Measurements from ENCODE around the gene RIMKLA. TPM values are rescaled to one million over a fixed set of nuclear protein-coding genes. Genes with fewer than 3 reads are reported as not detected.

RIMKLA gene
- total and polyA plus RNA-seq, 3 experiments from 2014 or later, result 0.24 to 2.0 (median 1.4) TPM

DNA sequence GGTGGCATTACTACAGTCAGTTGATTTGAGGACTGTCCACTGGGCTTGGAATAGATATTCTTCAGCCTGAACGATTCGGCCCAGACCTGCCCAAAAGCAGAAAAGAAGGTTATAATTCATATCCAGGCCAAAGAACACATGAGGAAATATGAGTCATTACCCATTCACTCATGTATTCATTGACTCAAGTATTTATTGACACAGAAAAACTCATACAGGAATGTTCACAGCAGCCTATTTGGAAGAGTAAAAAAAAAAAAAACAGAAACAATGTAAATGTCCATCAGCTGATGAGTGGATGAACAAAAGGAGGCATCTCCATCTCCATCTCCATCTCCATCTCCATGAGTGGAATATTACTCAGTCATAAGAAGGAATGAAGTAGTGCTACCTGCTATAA, 59.3 kb downstream of the RIMKLA start:
- Histone ChIP-seq H3K36me3 (ENCODE audit: insufficient read depth, low read length) (no peaks in the 10 kb centered on the region), H3K27ac (ENCODE audit: low read depth, low read length) (no peak overlapping the region), H3K27me3 (ENCODE audit: insufficient read depth, low read length, poor library complexity, severe bottlenecking) (no peaks in the 10 kb centered on the region), H3K9me3 (ENCODE audit: low read length) (no peaks in the 10 kb centered on the region), H3K4me1 (ENCODE audit: insufficient read depth, low read length) (no peaks in the 10 kb centered on the region), H3K4me3 (ENCODE audit: low read length) (no peak overlapping the region)
- no peaks in the 10 kb centered on the region for H3K9me3 Mint-ChIP-seq
- no peaks in the 10 kb centered on the region for H3K4me1 Mint-ChIP-seq
- H3K27me3 Mint-ChIP-seq, result peaks cover 3 to 13% of the 10 kb centered on the region in 2 donors
- no peak overlapping the region for H3K4me3 Mint-ChIP-seq
- DNase-seq, result no peak
- ChIA-PET CTCF (no interaction called here), POLR2A (no interaction called here)
- no peaks in the 10 kb centered on the region for H3K36me3 Mint-ChIP-seq
- H3K27ac Mint-ChIP-seq, result no peak overlapping the region

DNA sequence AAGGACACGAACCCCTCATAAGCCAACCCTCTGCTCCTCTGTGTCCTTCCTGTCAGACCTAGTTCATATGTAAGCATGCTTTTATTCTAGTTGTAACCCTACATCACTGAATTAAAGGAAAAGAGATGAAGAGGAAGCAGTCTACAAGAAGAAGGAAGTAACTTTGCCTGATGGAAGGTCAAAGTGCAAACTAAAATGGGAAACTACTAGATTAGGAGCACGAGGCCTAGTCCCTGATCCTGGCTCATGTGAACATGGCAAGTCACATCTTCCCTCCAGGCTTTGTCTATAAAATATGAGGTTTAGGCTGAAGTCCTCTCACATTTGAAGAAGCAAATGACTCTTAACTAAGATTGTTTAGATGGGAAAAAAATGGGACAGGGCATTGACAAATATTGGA, 62.1 kb downstream of the RIMKLA start:
- Mint-ChIP-seq H3K9me3 (no peaks in the 10 kb centered on the region), H3K27ac (no peak overlapping the region), H3K36me3 (no peaks in the 10 kb centered on the region), H3K4me1 (no peaks in the 10 kb centered on the region), H3K4me3 (no peak overlapping the region), H3K27me3 (peaks cover 3 to 8% of the 10 kb centered on the region in 2 donors)
- Histone ChIP-seq H3K27ac (ENCODE audit: low read depth, low read length) (no peak overlapping the region), H3K27me3 (ENCODE audit: insufficient read depth, low read length, poor library complexity, severe bottlenecking) (no peaks in the 10 kb centered on the region), H3K4me3 (ENCODE audit: low read length) (no peak overlapping the region), H3K9me3 (ENCODE audit: low read length) (no peaks in the 10 kb centered on the region), H3K4me1 (ENCODE audit: insufficient read depth, low read length) (no peaks in the 10 kb centered on the region), H3K36me3 (ENCODE audit: insufficient read depth, low read length) (no peaks in the 10 kb centered on the region)
- DNase-seq, result no peak
- CTCF ChIA-PET, result no interaction called here
- POLR2A ChIA-PET, result no interaction called here

GRCh38 chr1:42449256-42449655, 68.7 kb downstream of the RIMKLA start:
- H3K4me1 ChIP-seq (ENCODE audit: insufficient read depth, low read length), result no peaks in the 10 kb centered on the region
- H3K27me3 Mint-ChIP-seq, result no peaks in the 10 kb centered on the region
- no peak overlapping the region for H3K27ac ChIP-seq (ENCODE audit: low read depth, low read length)
- no peaks in the 10 kb centered on the region for H3K27me3 ChIP-seq (ENCODE audit: insufficient read depth, low read length, poor library complexity, severe bottlenecking)
- H3K4me3 Mint-ChIP-seq, result no peak overlapping the region
- DNase-seq, result no peak
- CTCF ChIA-PET, result no interaction called here
- no peaks in the 10 kb centered on the region for H3K4me1 Mint-ChIP-seq
- H3K9me3 ChIP-seq (ENCODE audit: low read length), result no peaks in the 10 kb centered on the region
- no peaks in the 10 kb centered on the region for H3K36me3 Mint-ChIP-seq
- H3K4me3 ChIP-seq (ENCODE audit: low read length), result no peak overlapping the region
- no peaks in the 10 kb centered on the region for H3K36me3 ChIP-seq (ENCODE audit: insufficient read depth, low read length)
- H3K27ac Mint-ChIP-seq, result no peak overlapping the region
- H3K9me3 Mint-ChIP-seq, result no peaks in the 10 kb centered on the region
- POLR2A ChIA-PET, result no interaction called here

DNA sequence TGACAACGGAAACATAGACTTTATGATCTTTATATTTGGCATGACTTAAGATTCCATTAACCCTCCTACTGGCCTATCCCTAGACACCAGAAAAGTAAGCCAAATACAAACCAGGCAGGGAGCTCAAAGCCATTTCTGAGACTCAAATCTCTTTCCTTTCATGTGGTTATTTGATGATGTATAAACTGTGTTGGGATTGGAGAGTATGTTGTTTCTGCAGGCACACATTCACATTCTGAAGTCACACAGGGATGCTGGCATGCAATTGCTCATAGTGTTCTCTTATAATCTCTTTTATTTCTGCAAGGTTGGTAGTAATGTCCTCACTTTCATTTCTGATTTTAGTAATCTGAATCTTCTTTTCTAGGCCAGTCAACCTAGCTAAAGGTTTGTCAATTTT, 69.5 kb downstream of the RIMKLA start:
- ChIA-PET POLR2A (no interaction called here), CTCF (no interaction called here)
- no peaks in the 10 kb centered on the region for H3K9me3 ChIP-seq (ENCODE audit: low read length)
- no peak overlapping the region for H3K27ac ChIP-seq (ENCODE audit: low read depth, low read length)
- Mint-ChIP-seq H3K27ac (no peak overlapping the region), H3K9me3 (no peaks in the 10 kb centered on the region), H3K36me3 (no peaks in the 10 kb centered on the region), H3K4me3 (no peak overlapping the region), H3K4me1 (no peaks in the 10 kb centered on the region), H3K27me3 (peaks cover 0 to 4% of the 10 kb centered on the region in 2 donors)
- no peak for DNase-seq
- no peak overlapping the region for H3K4me3 ChIP-seq (ENCODE audit: low read length)
- H3K27me3 ChIP-seq (ENCODE audit: insufficient read depth, low read length, poor library complexity, severe bottlenecking), result no peaks in the 10 kb centered on the region
- H3K4me1 ChIP-seq (ENCODE audit: insufficient read depth, low read length), result no peaks in the 10 kb centered on the region
- no peaks in the 10 kb centered on the region for H3K36me3 ChIP-seq (ENCODE audit: insufficient read depth, low read length)

DNA sequence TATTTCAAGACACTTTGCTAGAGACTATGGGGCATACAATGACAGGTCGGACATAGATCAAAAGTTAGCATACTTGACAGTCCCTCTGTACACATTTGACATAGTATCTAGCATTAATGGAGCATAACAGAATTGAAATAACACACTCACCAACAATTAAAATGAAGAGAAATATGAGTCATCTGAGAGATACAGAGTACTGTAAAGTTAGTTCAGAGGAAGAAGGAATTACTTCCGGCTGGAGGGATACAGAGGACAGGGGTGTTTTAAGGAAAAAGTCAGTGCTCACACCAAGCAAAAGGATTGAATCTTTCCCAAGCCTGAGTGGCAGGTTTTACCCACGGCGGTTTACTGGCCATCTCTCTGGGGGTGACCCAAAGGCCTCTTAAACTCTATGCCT, 72.8 kb downstream of the RIMKLA start:
- CTCF ChIA-PET, result no interaction called here
- H3K4me3 Mint-ChIP-seq, result peak overlapping the region in 1 of 7 donors; percentile 70
- peaks cover 0 to 4% of the 10 kb centered on the region in 2 donors for H3K27me3 Mint-ChIP-seq
- POLR2A ChIA-PET, result no interaction called here
- Histone ChIP-seq H3K4me1 (ENCODE audit: insufficient read depth, low read length) (peaks cover 23% of the 10 kb centered on the region), H3K36me3 (ENCODE audit: insufficient read depth, low read length) (peaks cover 5% of the 10 kb centered on the region), H3K27me3 (ENCODE audit: insufficient read depth, low read length, poor library complexity, severe bottlenecking) (no peaks in the 10 kb centered on the region), H3K9me3 (ENCODE audit: low read length) (no peaks in the 10 kb centered on the region), H3K27ac (ENCODE audit: low read depth, low read length) (no peak overlapping the region), H3K4me3 (ENCODE audit: low read length) (no peak overlapping the region)
- H3K4me1 Mint-ChIP-seq, result peaks cover 18 to 27% (median 22%) of the 10 kb centered on the region in 3 donors
- DNase-seq, result no peak
- peak overlapping the region in 1 of 8 donors; percentile 89 for H3K27ac Mint-ChIP-seq
- H3K36me3 Mint-ChIP-seq, result peaks cover 0 to 25% (median 6%) of the 10 kb centered on the region in 3 donors
- no peaks in the 10 kb centered on the region for H3K9me3 Mint-ChIP-seq

GRCh38 chr1:42454403-42454802, 73.8 kb downstream of the RIMKLA start:
- Histone ChIP-seq H3K27me3 (ENCODE audit: insufficient read depth, low read length, poor library complexity, severe bottlenecking) (no peaks in the 10 kb centered on the region), H3K4me1 (ENCODE audit: insufficient read depth, low read length) (peaks cover 27% of the 10 kb centered on the region), H3K27ac (ENCODE audit: low read depth, low read length) (no peak overlapping the region), H3K4me3 (ENCODE audit: low read length) (no peak overlapping the region), H3K36me3 (ENCODE audit: insufficient read depth, low read length) (peaks cover 13% of the 10 kb centered on the region), H3K9me3 (ENCODE audit: low read length) (no peaks in the 10 kb centered on the region)
- Mint-ChIP-seq H3K27ac (peak overlapping the region in 6 of 8 donors; percentile 42 to 98 (median 86)), H3K36me3 (peaks cover 0 to 34% (median 6%) of the 10 kb centered on the region in 3 donors), H3K4me1 (peaks cover 24 to 35% (median 29%) of the 10 kb centered on the region in 3 donors), H3K9me3 (no peaks in the 10 kb centered on the region), H3K4me3 (peak overlapping the region in 4 of 7 donors; percentile 43 to 73 (median 53)), H3K27me3 (peaks cover 0 to 4% of the 10 kb centered on the region in 2 donors)
- DNase-seq, result no peak
- ChIA-PET POLR2A (interaction anchor here (0.7 kb wide), 1 partner anchor 281 kb away, joined by 3 read pairs; no protein-coding TSS in a partner anchor), CTCF (interaction anchor here (0.7 kb wide), 1 partner anchor 10 kb away, joined by 4 read pairs; no protein-coding TSS in a partner anchor)

- H3K4me3 Mint-ChIP-seq, result peak within 1 kb of the TSS; percentile 85 to 99 (median 92)
- CTCF ChIA-PET, result interaction anchor here (1.6 kb wide), 1 partner anchor 497 kb away, joined by 3 read pairs; no protein-coding TSS in a partner anchor
These were observed 75.6 kb downstream of the RIMKLA start, which contains the start of the genes PPCS and ZMYND12 for GRCh38 chr1:42456010-42456753. Gene PPCS, plus strand, starts transcription at chr1:42456543. Its CDS starts 23 bp downstream, at chr1:42456566. Gene ZMYND12, minus strand, starts transcription at chr1:42456022. Its CDS starts 25 bp downstream, at chr1:42455997.

DNA sequence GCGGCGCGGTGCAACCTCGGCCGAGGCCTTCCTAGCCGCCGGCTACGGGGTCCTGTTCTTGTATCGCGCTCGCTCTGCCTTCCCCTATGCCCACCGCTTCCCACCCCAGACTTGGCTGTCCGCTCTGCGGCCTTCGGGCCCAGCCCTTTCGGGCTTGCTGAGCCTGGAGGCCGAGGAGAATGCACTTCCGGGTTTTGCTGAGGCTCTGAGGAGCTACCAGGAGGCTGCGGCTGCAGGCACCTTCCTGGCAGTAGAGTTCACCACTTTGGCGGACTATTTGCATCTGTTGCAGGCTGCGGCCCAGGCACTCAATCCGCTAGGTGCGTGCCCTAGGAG, 76.1 kb downstream of the RIMKLA start:
- peak in 3 of 5 donors; percentile 44 to 78 (median 52) for DNase-seq
- H3K4me1 ChIP-seq (ENCODE audit: insufficient read depth, low read length), result peaks cover 27% of the 10 kb centered on the region
- Mint-ChIP-seq H3K4me3 (peak overlapping the region; percentile 85 to 99 (median 92)), H3K27me3 (peaks cover 0 to 4% of the 10 kb centered on the region in 2 donors), H3K36me3 (peaks cover 0 to 55% (median 9%) of the 10 kb centered on the region in 3 donors), H3K4me1 (peaks cover 38 to 51% (median 43%) of the 10 kb centered on the region in 3 donors), H3K27ac (peak overlapping the region; percentile 97 to 100 (median 98)), H3K9me3 (no peaks in the 10 kb centered on the region)
- no peaks in the 10 kb centered on the region for H3K27me3 ChIP-seq (ENCODE audit: insufficient read depth, low read length, poor library complexity, severe bottlenecking)
- CTCF ChIA-PET, result interaction anchor here (1.6 kb wide), 1 partner anchor 497 kb away, joined by 3 read pairs; no protein-coding TSS in a partner anchor
- peak overlapping the region; percentile 95 for H3K4me3 ChIP-seq (ENCODE audit: low read length)
- H3K36me3 ChIP-seq (ENCODE audit: insufficient read depth, low read length), result peaks cover 25% of the 10 kb centered on the region
- H3K27ac ChIP-seq (ENCODE audit: low read depth, low read length), result peak overlapping the region; percentile 99
- no peaks in the 10 kb centered on the region for H3K9me3 ChIP-seq (ENCODE audit: low read length)
- POLR2A ChIA-PET, result interaction anchor here (0.6 to 0.8 kb wide), 4 partner anchors 202 to 1094 kb away, joined by 3 read pairs; partner anchors contain the start of genes PPIH and YBX1

More at GRCh38 chr1:42456010-42456753, 75.6 kb downstream of the RIMKLA start, which contains the start of the genes PPCS and ZMYND12:
- Histone ChIP-seq H3K4me3 (ENCODE audit: low read length) (peak within 1 kb of the TSS; percentile 95), H3K27ac (ENCODE audit: low read depth, low read length) (peak within 1 kb of the TSS; percentile 99), H3K36me3 (ENCODE audit: insufficient read depth, low read length) (peaks cover 25% of the 10 kb centered on the region), H3K27me3 (ENCODE audit: insufficient read depth, low read length, poor library complexity, severe bottlenecking) (no peaks in the 10 kb centered on the region), H3K4me1 (ENCODE audit: insufficient read depth, low read length) (peaks cover 27% of the 10 kb centered on the region), H3K9me3 (ENCODE audit: low read length) (no peaks in the 10 kb centered on the region)
- Mint-ChIP-seq H3K36me3 (peaks cover 0 to 52% (median 9%) of the 10 kb centered on the region in 3 donors), H3K4me1 (peaks cover 37 to 51% (median 42%) of the 10 kb centered on the region in 3 donors), H3K27ac (peak within 1 kb of the TSS; percentile 97 to 100 (median 98)), H3K9me3 (no peaks in the 10 kb centered on the region), H3K27me3 (peaks cover 0 to 4% of the 10 kb centered on the region in 2 donors)
- peak; percentile 88 to 95 (median 92) for DNase-seq
- POLR2A ChIA-PET, result interaction anchor here (0.8 kb wide), 1 partner anchor 536 kb away, joined by 3 read pairs; no protein-coding TSS in a partner anchor

All from CD8-positive, alpha-beta memory T cell (primary cell).